Adrenal gland (tissue), 5 donors: ENCODE measurements around the gene TBC1D9.
"Not testable (repeated sequence)": the region's sequence is repeated elsewhere in the genome, so short reads cannot be mapped to it uniquely, and the experiment has no call there.

ENCODE experiments used
- CTCF ChIP-seq, 6 experiments: fragments of 450-650 bp in 4 of 6; fragments of 200-600 bp in 2 of 6; sonication (generic) in 1 of 6; IDR thresholded peaks; 1 replicate in 5 of 6; 2 replicates in 1 of 6; pipeline versions ENCODE4 v1.5.1 to v1.8.0; 2016 to 2021; ENCODE audit warnings: antibody characterized with exemption in 6 of 6, mild to moderate bottlenecking in 2 of 6, moderate library complexity in 1 of 6
- POLR2A ChIP-seq, 2 donors: fragments of 450-650 bp; IDR thresholded peaks; one replicate each; pipeline ENCODE4 v1.6.1; 2017; ENCODE audit warnings: antibody characterized with exemption in 2 of 2, mild to moderate bottlenecking in 2 of 2, moderate library complexity in 1 of 2
- donor health status: DM: no; HTN: no; CAD: no.

DNA sequence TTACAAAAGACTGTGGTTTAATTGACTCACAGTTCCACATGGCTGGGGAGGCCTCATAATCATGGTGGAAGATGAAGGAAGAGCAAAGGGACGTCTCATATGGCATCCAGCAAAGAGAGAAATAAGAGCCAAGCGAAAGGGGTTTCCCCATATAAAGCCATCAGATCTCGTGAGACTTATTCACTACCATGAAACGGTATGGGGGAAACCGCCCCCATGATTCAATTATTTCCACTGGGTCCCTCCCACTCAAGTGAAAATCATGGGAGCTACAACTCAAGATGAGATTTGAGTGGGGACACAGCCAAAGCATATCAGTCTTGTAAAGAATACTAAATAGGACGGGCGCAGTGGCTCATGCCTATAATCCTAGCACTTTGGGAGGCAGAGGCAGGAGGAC lies 9.6 kb downstream of the TBC1D9 start:
- not testable (repeated sequence) for TF ChIP-seq CTCF, POLR2A (IDR thresholded peaks at IDR 0.05)
